HG03442 (cell line): ENCODE data around the gene CTSH.
A peak's percentile ranks its signal among the peaks of the same experiment; 100 is the strongest.

Source experiments
- ATAC-seq: cut with Tn5 transposase; IDR thresholded peaks from one replicate; pipeline ENCODE4 v1.9.1; 2021; ENCODE audit warnings: mild to moderate bottlenecking, moderate library complexity; ENCODE audit not compliant: unreplicated experiment

The CTSH gene

GRCh38 chr15:78978601-78979179, 33.8 kb upstream of the CTSH start:
- ATAC-seq: no peak

GRCh38 chr15:78977591-78978347, 32.9 kb upstream of the CTSH start:
- peak; percentile 22 for ATAC-seq

- ATAC-seq: peak; percentile 60
Observed at GRCh38 chr15:78977091-78977571, 32.3 kb upstream of the CTSH start.

- ATAC-seq: peak; percentile 16
Observed at GRCh38 chr15:78976691-78977090, 31.8 kb upstream of the CTSH start.

DNA sequence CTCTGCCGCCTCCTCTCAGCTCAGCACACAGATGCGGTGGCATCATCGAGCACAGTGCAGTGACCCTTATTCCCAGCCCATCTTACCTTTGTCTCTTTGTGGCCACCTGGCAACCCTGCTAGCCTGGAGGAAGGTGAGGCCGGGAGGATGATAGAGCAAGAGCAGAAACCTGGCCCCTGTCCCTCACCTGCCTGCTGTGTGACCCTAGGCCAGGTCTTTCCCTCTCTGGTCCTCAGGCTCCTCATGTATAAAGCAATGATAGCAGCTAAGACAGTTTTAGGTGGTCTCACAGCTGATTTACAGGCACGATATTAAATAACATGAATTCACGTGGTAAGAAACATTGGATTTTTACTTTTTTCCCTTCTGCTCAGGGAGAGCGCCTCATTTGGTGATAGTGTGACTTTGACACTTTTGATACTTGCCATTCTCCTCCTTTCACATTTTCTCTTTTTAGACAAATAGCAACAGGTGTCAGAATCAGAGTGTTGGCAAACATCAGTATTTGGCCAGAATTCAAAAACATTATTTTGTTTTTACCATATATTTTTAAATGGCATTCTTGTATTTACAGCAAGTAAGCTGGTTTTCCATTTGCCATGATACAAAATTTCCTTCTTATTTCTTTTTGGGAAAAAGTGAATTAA, 29.5 kb upstream of the CTSH start:
- no peak for ATAC-seq

GRCh38 chr15:78969687-78970349, 25.0 kb upstream of the CTSH start:
- no peak for ATAC-seq

- no peak for ATAC-seq
Observed at GRCh38 chr15:78968539-78969271, 23.9 kb upstream of the CTSH start.

- ATAC-seq: no peak
Observed at GRCh38 chr15:78968114-78968513, 23.3 kb upstream of the CTSH start.

DNA sequence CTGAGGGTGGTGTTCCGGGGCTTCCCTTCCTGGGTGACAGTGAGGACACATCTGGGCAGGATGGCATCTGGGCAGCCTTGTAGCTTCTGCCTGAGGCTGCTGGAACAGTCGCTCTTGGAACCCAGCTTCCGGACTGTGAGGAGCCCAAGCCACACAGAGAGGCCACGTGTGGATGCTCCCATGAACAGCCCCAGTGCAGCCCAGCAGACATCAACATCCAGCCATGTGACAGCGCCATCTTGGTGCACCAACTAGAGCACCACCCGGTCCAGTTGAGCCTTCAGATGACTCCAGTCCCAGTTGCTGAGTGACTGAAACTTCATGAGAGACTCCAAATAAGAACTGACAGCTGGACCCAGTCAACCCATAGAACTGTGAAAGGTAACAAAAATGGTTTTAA, 15.5 kb upstream of the CTSH start:
- ATAC-seq: no peak

DNA sequence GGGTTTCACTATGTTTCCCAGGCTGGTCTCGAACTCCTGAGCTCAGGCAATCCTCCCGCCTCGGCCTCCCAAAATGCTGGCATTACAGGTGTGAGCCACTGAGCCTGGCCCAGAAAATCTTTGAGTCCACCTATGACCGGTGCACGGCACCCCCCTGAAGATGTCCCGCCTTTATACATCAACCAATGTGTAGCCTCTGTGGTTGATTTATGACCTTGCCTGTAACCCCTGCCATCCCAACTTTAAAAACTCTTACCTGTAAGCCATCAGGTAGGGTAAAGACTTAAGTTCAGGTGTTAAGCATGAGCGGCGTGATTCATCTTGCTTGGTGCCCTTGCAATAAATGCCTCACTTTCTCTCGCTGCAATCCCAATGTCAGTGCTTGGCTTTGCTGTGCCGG, 14.5 kb upstream of the CTSH start:
- no peak for ATAC-seq

DNA sequence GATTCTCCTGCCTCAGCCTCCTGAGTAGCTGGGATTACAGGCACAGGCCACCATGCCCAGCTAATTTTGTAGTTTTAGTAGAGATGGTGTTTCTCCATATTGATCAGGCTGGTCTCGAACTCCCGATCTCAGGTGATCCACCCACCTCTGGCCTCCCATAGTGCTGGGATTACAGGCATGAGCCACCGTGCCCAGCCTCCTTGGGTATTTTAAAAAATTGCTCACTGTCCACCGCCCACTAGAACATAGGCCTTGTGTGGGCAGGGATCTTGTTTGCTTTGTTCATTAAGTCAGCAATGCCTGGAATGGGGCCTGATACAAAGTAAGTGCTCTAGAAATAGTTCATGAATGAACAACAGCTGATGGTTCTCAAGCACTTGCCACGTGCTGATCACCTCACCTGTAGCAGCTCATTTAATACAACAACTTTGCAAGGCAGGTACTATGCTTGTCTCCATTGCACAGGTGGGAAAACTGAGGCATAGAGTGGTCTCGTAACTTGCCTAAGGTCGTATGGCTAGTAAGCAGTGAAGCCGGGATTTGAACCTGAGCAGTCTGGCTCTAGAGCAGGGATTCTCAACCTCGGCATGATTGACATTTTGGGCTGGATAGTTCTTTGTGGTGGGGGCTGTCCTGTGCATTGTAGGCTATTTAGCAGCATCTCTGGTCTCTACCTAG, 12.7 kb upstream of the CTSH start:
- ATAC-seq: no peak

- ATAC-seq: no peak
Observed at GRCh38 chr15:78956937-78957336, 12.1 kb upstream of the CTSH start.

GRCh38 chr15:78955355-78955754, 10.5 kb upstream of the CTSH start:
- ATAC-seq: no peak

DNA sequence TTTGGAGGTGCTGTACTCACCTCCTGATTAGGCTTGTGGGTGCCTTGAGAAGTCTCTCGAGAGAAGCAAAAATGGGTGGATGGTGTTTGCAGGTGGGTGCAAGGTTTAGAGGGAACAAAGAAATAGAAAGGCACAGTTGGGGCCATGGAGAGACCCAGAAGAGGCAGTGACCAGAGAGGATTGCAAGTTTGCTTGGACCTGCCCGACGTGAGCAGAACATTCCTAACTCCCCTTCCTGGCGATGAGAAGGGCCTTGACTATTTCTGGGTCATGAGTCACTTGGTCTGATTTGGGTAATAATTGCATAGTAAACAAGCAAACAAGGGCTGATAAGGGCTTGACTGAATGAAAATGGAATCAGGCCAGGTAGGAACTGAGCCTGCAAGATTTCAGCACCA, 7.0 kb upstream of the CTSH start:
- ATAC-seq: no peak

- ATAC-seq: no peak
Observed at GRCh38 chr15:78950902-78951840, 6.3 kb upstream of the CTSH start.

DNA sequence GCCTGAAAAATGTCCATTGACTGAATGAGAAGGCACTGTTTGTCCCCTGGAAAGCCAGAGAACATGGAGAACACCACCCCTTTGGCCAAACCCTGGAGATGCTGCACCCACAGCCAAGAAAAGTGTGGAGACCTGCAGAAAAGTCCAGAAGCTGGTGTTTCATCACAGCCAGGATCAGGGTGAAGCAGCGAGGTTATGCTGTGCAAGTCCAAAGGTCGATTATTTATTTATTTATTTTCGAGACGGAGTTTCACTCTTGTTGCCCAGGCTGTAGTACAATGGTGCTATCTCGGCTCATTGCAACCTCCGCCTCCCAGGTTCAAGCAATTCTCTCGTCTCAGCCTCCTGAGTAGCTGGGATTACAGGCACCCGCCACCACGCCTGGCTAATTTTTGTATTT, 5.5 kb upstream of the CTSH start:
- ATAC-seq: no peak

- no peak for ATAC-seq
Observed at GRCh38 chr15:78949461-78949860, 4.6 kb upstream of the CTSH start.

- no peak for ATAC-seq
Observed at GRCh38 chr15:78947506-78947905, 2.7 kb upstream of the CTSH start.

DNA sequence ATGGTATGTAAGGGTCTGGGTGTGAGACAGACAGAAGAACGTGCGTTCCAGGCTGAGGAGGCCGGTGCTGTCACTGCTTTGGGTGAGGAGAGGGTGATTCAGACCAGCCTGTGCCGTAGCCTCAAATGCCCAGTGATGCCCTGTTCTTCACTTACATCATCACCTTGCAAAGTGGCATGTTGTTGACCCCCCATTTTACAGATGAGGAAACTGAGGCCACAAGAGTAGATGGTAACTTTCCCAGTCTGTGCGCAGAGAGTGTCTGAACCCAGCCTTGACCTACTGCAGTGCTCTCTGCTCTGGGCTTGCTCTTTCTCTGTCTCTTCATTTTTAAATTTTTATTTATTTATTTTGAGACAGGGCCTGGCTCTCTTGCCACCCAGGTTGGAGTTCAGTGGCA, 1.6 kb upstream of the CTSH start:
- ATAC-seq: no peak
